Activated CD4-positive, CD25-positive, alpha-beta regulatory T cell treated with anti-CD3 and anti-CD28 coated beads, Interleukin-2, amount 50 U/mL, for 72 hours (primary cell): ENCODE results near the gene KRT37.

ENCODE experiments used
- DNase-seq: peaks from one replicate; pipeline ENCODE4 v3.0.0; 2021

Gene KRT37

DNA sequence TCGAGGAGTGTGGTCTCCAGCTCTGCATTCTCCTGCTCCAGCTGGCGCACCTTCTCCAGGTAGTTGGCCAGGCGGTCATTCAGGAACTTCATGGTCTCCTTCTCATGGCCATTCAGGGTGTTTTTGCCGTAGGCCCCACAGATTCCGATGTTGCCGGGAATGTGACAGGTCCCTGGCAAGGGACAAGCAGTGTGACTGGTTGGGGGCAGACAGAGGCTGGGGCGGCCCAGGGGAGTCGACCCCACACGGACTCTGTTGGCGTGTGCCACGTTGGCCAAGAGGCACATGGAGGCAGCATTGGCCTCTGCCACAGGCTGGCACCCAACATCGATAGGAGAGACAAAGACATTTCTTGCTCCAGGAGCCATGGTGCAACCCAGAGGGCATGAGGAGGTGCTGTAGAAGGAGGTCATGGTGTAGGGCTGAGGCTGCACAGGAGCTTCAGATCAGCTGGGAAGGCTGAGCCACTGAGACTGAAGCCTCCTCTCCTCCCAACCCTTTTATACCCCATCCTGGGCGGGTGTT lies at the start of gene KRT37:
Gene KRT37, minus strand, starts transcription at position 475 of the 525 bp plus-strand sequence. Its CDS starts 62 bp downstream, at position 413.
- DNase-seq = no peak

DNA sequence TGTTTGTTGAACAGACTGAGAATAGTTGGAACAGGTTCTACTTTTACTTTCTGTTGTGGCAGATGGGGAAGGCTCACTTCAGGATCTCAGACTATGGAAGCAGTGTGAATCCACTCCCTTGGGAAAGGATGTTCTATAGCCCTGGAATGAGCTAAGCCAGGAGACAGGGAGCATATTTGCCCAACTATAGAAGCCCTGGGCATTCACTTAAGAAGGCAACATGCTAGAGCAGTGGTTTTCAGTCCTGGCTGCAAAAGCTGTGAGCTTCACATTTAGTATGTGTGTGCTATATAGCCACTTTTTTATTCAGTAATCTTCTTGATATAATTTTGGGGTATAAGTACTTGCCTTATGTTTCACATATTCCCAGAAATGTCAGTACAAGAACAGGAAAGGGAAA lies 44.0 kb upstream of the KRT37 start:
- no peak for DNase-seq

DNA sequence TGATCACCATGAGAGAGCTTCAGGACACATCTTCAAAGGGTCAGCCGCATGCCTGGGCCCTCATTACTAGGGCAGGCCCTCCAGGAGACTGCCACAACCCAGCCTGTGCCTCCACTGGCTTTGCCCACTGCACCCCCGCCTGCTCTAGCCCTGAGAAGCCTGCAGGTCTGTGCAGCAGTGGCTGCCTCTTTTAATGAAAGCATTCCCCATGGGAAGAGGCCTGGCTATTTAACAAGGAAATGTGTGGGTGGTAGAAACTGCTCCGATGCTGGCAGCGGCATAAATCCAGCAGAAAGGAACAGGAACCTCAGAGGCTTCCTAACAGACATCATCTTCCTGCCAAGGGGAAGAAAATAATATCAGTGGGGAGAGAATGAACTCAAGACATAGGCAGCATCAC lies 43.2 kb upstream of the KRT37 start:
- no peak for DNase-seq

- no peak for DNase-seq
Observed at GRCh38 chr17:41466988-41467387, 42.6 kb upstream of the KRT37 start, which contains the start of gene KRT32. TSS of gene KRT32 (minus strand) at chr17:41467386. CDS start at chr17:41467325, 61 bp downstream.

- no peak for DNase-seq
Observed at GRCh38 chr17:41464682-41465081, 40.3 kb upstream of the KRT37 start.

GRCh38 chr17:41464173-41464572 lies 39.8 kb upstream of the KRT37 start:
- no peak for DNase-seq

- no peak for DNase-seq
Observed at GRCh38 chr17:41463746-41464145, 39.4 kb upstream of the KRT37 start.

GRCh38 chr17:41462705-41463104 lies 38.3 kb upstream of the KRT37 start:
- no peak for DNase-seq

DNA sequence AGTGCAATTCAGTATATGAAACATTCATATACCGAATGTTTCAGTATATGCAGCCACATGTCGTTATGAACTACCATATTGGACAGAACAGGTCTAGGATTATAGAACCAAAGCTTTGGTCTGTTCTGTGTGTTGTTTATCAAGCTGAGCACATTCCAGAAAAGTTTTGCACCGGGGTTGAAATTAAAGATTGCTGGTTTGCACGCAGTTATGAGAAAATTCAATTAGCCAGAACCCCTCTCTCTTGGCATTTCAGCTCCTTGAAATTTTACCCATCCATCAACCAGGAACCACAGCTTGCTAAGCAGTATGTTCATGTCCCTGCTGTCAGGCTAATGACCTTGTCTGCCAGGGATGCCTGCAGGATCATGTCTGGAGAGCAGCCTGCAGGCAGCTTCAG lies 33.3 kb upstream of the KRT37 start:
- DNase-seq = no peak

DNA sequence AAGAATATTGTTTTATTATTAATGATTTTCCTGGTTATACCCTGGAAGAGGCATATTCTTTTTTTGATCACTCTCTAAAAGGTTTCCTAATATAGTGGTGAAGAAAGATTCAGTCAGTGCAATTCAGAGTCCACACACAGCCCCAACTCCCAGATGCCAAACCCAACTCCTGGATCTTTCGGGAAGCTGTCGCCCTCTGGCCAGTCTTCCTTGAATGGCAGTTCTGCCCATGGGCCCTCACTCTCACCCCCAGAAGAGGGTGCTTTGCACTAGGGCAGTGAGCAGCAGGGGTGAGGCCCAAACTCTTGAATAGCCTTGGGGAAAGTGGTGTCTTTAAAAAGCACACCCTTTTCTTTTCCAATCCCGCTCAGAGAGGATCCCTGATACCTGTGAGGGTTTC lies 31.8 kb upstream of the KRT37 start:
- DNase-seq = no peak

GRCh38 chr17:41455236-41455635 lies 30.9 kb upstream of the KRT37 start:
- DNase-seq = no peak

GRCh38 chr17:41453066-41453465 lies 28.7 kb upstream of the KRT37 start:
- no peak for DNase-seq

- no peak for DNase-seq
Observed at GRCh38 chr17:41452281-41452680, 27.9 kb upstream of the KRT37 start.

DNA sequence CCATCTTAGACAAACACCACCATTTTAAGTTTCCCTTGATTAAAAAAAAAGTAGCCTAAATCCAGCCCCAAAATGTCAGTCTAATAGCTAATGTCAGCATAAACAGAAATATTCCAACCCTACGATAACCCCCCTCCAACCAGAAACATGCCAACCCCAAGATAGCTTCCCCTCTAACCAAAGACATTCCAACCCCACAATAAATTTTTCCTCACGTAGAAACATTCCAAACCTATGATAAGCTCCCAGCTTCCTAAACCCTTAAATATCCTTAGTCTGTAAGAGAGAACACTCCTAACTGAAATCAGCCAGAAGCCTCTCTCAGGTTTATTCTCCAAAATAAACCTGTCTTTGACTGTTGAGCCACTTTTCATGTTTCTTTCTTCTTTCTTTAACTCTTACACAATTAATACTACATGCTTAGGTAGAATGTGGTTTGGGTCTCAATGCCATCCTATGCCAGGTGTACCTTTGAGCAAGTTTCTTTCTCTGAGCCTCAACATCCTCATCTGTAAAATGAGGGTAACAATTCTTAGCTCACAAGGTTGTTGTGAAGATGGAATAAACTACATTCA lies 26.9 kb upstream of the KRT37 start:
- DNase-seq = no peak

DNA sequence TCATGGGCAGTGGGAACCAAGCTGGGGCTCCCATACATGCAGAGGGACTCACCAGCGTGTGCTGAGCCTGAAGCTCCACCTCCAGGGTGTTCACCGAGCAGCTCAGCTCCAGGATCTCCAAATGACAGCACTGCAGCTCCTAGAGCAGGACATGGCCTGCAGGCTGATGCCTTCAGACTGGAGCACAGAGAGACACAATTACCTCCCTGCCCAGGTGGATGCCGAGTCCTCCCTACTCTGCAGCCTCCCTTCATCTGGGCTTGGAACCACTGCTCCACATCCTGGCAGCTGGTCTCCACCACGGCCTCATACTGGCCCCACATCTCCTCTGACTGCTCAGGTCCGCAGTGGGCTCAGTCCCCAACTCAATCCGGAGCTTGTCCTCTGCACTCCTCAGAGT lies 24.6 kb upstream of the KRT37 start:
- DNase-seq = no peak

DNA sequence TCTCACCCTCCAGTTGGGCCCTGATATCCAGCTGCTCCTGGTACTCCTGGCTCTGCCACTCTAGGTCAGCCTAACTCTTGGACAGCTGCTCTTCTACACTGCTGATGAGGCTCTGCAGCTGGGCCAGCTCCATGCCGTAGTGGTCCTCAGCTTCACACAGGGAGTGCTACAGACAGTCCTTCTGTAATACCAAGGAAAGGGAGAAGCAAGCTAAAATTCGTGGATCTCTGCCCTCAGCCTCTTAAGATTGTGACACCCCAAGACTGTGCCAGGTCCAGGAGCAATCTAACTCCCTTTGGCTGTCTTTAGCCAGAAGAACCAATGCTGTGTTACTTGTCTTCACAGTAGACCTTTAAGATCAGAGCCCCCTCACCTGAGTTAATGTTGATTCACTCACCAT lies 24.1 kb upstream of the KRT37 start:
- no peak for DNase-seq

DNA sequence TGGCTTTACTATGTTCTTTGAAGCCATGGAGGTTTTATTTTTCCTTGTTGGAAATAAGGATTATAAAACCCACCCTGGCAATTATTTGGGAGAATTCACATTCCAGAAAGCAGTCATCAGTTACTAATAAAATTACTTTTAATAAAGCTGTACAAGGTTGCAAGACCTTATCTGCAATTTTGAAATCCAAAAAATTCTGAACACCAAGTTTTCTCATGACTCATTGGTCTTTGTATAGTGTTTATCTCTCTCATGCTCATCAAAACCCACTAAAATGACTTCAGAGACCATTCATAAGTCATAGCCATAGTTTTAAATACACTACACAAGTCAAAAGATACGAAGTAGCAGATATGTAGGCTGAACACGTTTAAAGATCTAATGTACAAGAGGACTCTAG lies 22.4 kb upstream of the KRT37 start:
- no peak for DNase-seq

GRCh38 chr17:41444640-41445039 lies 20.3 kb upstream of the KRT37 start:
- no peak for DNase-seq

GRCh38 chr17:41444186-41444585 lies 19.8 kb upstream of the KRT37 start:
- no peak for DNase-seq

GRCh38 chr17:41442739-41443138 lies 18.4 kb upstream of the KRT37 start:
- no peak for DNase-seq

- no peak for DNase-seq
Observed at GRCh38 chr17:41440531-41441033, 16.2 kb upstream of the KRT37 start, which contains the start of gene KRT38. TSS of gene KRT38 (minus strand) at chr17:41440983. CDS start at chr17:41440921, 62 bp downstream.

DNA sequence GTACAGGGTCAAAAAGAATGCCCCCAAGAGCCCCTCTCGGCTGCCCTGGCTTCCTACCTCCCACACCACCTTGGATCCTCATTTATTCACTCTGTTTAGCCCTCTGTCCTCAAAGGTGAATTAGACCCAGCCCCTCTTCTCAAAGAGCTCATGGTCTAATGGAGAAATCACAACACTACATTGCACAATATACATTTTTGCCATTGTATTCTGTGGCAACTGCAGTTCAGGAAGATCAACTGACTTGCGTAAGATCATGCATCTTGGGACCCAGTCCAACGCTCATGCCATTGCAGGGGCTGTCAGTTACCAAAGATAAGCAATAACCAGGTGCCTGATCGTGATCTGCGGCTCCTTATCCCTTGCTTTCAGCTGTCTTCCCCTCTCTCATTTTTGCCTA lies 15.0 kb upstream of the KRT37 start:
- no peak for DNase-seq

DNA sequence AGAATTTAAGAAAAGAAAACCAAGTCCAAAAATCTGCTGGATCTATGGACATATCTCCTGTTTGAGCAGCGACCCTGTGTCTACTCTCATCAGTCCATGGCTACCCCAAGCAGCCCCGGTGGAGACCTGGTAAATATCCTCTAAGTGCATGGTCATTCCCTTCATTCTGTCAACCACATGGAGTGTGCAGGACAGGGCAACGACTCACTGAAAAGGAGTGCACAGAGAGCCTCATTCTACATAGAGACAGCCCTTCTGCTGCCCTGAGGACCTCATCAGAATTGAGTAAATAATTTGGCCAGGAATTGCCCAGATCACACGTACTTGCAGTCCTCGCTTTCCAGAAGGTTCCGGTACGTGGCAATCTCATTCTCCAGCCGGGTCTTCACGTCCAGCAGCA lies 13.4 kb upstream of the KRT37 start:
- no peak for DNase-seq

GRCh38 chr17:41437254-41437653 lies 12.9 kb upstream of the KRT37 start:
- DNase-seq = no peak

- DNase-seq = no peak
Observed at GRCh38 chr17:41434415-41434814, 10.0 kb upstream of the KRT37 start.
